ENCODE results near the gene EOLA1. TPM values are rescaled to one million over a fixed set of nuclear protein-coding genes. Genes with fewer than 3 reads are reported as not detected.
"Not testable (repeated sequence)": the region's sequence is repeated elsewhere in the genome, so short reads cannot be mapped to it uniquely, and the experiment has no call there.

The EOLA1 gene
- total RNA-seq, 4 donors from 2014 or later, result 3.9 to 13.4 (median 11.5) TPM

DNA sequence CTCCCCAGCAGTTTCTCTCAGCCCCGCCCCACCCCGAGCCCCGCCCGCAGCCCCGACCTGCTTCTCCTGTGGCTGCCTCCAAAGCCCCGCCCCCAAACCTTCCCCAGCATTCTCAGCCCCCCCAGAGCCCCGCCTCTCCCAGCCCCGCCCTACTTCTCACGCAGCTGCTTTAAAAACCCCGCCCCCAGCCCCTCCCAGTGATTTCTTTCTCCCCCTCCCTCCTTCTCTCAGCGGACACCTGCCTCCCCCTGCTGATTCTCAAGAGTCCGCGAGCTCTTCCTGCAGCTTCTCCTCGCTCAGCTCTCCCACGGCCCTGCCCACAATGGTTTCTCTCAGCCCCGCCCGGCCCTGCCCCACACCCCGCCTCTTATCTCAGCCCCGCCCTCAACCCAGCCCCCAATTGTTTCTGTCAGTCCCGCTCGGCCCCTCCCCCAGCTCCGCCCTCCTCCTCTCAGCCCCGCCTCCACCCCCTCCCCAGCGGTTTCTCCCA, 636 bp upstream of the EOLA1 start:
- no peak overlapping the region for H3K4me3 ChIP-seq (ENCODE audit: low read depth, poor library complexity, severe bottlenecking)
- peak; percentile 89 to 97 for DNase-seq (ENCODE audit: low spot score in 2 of 2)
- 0 to 39% methylated on average over 14 to 24 of the region's 24 CpGs for WGBS, 2 donors
- TF ChIP-seq, protein P1, sequence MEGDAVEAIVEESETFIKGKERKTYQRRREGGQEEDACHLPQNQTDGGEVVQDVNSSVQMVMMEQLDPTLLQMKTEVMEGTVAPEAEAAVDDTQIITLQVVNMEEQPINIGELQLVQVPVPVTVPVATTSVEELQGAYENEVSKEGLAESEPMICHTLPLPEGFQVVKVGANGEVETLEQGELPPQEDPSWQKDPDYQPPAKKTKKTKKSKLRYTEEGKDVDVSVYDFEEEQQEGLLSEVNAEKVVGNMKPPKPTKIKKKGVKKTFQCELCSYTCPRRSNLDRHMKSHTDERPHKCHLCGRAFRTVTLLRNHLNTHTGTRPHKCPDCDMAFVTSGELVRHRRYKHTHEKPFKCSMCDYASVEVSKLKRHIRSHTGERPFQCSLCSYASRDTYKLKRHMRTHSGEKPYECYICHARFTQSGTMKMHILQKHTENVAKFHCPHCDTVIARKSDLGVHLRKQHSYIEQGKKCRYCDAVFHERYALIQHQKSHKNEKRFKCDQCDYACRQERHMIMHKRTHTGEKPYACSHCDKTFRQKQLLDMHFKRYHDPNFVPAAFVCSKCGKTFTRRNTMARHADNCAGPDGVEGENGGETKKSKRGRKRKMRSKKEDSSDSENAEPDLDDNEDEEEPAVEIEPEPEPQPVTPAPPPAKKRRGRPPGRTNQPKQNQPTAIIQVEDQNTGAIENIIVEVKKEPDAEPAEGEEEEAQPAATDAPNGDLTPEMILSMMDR (IDR thresholded peaks at IDR 0.05), result no peak
- no peak for TF ChIP-seq POLR2A (IDR thresholded peaks at IDR 0.05)
- intact Hi-C loops (cut with DNase I; ENCODE audit: low total_unique reads), result no loop called here

DNA sequence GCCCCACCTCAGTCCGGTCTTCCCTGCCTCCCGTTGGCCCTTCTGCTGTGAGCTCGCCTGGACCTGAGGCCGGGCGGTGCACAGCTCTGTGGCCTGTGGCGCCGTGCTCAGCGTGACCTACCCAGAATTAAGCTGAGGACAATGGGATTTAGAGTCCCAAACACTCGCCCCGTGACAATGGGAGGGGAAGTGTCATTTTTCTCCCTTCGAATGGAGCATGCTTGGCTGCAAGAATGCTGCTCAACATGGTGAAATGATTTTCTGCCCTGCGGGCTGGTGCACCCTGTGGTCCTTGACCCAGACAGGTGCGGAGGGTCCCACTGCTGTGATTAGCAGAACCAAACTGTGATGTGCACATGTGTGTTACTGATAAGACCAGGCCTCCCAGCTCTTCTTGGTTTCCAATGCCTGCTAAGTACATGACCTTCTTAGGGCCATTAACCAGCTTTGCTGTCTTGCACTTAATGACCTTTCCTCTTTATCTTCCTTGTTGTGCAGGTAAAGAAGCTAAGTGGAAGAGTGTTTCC, 772 bp downstream of the EOLA1 start:
- WGBS, 2 donors, result 30 to 37% methylated on average over 3 to 10 of the region's 13 CpGs
- peak in 1 of 2 donors; percentile 83 for DNase-seq (ENCODE audit: low spot score in 2 of 2)
- TF ChIP-seq, protein P1 (IDR thresholded peaks at IDR 0.05), result no peak
- no peak for TF ChIP-seq POLR2A (IDR thresholded peaks at IDR 0.05)
- H3K4me3 ChIP-seq (ENCODE audit: low read depth, poor library complexity, severe bottlenecking), result peak overlapping the region; percentile 49
- intact Hi-C loops (cut with DNase I; ENCODE audit: low total_unique reads), result no loop called here

DNA sequence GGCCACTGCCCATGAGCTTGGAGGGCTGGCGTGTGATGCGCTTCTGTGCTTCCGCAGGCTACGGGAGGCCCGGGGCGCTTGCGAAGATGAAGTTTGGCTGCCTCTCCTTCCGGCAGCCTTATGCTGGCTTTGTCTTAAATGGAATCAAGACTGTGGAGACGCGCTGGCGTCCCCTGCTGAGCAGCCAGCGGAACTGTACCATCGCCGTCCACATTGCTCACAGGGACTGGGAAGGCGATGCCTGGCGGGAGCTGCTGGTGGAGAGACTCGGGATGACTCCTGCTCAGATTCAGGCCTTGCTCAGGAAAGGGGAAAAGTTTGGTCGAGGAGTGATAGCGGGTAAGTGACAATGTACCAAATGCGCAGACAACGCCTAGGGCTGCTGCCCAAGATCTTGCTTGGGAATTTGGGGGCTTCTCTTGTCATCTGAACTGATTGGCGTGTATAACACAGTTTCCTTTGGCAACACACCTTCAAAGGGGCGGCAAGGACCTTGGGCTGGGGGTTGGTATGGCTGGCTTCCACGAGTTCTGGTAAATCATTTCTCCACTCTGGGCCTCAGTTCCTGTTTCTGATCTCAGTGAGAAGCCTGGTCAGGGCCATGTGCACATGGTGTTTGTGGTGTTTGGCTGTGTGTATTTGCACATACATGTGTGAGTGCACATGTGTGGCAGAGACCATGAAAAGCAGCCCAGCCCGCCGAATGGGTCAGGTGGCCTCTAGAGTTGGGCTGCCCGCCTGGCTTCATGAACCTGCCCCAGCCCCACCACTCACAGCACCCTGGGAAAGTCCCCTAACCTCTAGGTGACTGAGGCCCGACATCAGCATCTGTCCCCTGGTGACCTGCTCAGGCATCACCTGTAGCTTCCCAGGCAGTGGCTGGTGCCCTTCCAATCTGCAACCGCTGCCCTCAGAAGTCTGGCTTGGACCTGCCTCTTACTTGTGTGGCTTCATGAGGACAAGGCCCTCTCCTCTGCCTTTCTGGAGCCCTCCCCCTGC, 5.0 kb downstream of the EOLA1 start:
- peak in 1 of 2 donors; percentile 50 for DNase-seq (ENCODE audit: low spot score in 2 of 2)
- intact Hi-C loops (cut with DNase I; ENCODE audit: low total_unique reads); H3K4me3 ChIP-seq (ENCODE audit: low read depth, poor library complexity, severe bottlenecking): not testable (repeated sequence)
- WGBS, 2 donors, result 71% methylated on average over 16 of the region's 29 CpGs; no CpG with 5 or more reads in 1 of the 2 donors

DNA sequence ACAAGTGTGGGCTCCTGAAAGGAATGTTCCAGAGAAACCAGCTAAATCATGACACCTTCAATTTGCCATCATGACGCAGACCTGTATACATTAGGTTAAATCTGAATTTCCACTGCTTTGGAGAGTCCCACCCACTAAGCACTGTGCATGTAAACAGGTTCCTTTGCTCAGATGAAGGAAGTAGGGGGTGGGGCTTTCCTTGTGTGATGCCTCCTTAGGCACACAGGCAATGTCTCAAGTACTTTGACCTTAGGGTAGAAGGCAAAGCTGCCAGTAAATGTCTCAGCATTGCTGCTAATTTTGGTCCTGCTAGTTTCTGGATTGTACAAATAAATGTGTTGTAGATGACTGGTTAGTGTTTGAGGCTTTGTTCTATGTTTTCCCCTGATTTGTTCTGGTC, 6.2 kb downstream of the EOLA1 start:
- H3K4me3 ChIP-seq (ENCODE audit: low read depth, poor library complexity, severe bottlenecking); intact Hi-C loops (cut with DNase I; ENCODE audit: low total_unique reads); DNase-seq (ENCODE audit: low spot score in 2 of 2): not testable (repeated sequence)
- WGBS, 2 donors, result 100% methylated on average over 1 of the region's 1 CpG; no CpG with 5 or more reads in 1 of the 2 donors

DNA sequence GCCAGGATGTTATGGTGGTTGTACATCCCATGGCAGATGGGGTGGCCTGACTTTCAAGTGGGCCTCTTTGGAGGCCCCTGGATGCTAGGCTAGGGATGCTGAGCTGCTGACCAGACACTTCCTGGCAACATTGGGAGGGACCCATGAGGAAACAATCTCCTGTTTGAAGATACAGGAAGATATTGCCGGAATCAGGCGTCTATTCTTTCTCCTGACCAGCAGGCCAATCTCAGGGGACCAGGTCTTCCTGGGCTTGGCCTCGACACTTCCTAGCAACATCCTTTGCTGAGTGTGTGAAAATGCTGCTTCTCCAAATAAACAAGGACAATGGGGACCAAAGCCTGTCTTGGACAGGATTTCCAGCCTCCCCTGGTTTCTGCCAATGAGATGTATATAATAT, 7.0 kb downstream of the EOLA1 start:
- DNase-seq (ENCODE audit: low spot score in 2 of 2); H3K4me3 ChIP-seq (ENCODE audit: low read depth, poor library complexity, severe bottlenecking); intact Hi-C loops (cut with DNase I; ENCODE audit: low total_unique reads): not testable (repeated sequence)
- 60% methylated on average over 1 of the region's 3 CpGs; no CpG with 5 or more reads in 1 of the 2 donors for WGBS, 2 donors

DNA sequence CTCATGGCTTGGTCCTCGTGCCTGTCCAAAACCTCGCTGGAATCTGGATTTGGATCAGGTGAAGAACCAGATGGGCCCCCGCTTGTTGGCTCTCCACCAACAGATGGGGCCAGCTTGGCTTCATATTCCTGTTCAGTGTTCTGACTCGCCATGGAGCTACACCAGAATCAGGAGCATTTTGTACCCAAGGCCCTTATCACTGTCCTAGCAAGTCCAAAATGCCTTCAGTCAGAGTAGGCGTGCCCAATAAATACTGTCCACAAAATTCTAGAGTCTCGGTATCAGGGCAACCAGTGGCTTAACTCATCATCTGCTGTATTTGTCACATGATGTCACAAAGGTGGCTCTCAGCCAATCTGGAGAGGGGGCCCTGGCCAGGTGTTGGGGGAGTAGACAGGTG, 8.9 kb downstream of the EOLA1 start, which contains the start of gene HSFX3:
Gene HSFX3 (minus strand): TSS at position 224 of the 400 bp plus-strand sequence. CDS start 72 bp downstream, at position 152.
- DNase-seq (ENCODE audit: low spot score in 2 of 2); intact Hi-C loops (cut with DNase I; ENCODE audit: low total_unique reads); H3K4me3 ChIP-seq (ENCODE audit: low read depth, poor library complexity, severe bottlenecking): not testable (repeated sequence)
- WGBS, 2 donors, result no CpG with 5 or more reads among the region's 6 CpGs

DNA sequence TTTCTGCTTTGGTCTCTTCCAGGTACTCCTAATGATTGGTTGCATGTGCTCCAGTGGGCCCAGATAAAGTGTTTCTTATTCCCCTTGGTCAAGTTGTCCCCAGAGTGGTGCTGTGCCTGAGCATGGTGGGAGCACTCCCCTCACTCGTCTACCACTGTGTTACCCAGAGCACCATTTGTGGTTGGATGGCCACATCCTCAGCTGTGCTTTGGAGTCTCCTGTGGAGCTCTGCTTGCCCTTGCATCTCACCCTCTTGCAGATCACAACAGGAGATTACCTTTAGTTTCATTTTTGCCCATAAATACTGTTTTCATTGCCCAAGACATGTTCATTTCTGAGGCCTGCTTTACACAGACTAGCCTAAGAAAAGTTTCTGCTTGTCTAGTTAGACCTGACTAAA, 9.6 kb downstream of the EOLA1 start:
- intact Hi-C loops (cut with DNase I; ENCODE audit: low total_unique reads); DNase-seq (ENCODE audit: low spot score in 2 of 2); H3K4me3 ChIP-seq (ENCODE audit: low read depth, poor library complexity, severe bottlenecking): not testable (repeated sequence)
- WGBS, 2 donors, result 60 to 67% methylated on average over 1 of the region's 1 CpG

DNA sequence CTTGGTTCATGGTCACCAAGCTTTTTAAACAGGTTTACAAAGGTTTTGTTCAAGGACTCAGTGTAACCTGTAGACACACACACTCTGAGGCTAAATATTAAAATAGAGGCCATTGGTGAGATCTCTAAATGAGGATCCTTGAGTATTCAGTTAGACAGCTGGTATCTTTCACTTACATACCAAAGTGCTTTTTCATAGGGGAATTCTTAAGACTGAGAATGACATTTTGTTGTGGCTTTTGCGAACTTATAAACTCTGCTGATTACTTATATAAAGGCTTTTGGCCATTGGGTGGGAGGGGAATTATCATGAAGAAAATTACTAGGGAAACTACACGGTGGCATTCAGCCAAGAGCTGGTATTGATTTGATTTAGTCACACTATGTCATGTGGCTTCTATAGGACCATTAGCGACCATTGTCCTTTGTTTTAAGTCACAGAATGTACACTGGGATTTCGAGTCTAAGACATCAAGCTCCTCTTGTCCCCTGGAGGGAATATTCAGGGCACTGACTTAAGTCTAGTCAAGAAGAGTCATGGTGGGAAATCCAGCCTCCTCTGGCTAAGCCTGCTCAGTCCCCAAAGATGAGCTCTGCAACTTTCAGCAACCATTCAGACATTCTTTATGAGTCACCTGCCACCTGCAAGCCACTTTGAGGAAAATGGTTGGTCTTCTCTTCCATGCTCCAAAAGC, 10.6 kb downstream of the EOLA1 start:
- intact Hi-C loops (cut with DNase I; ENCODE audit: low total_unique reads); H3K4me3 ChIP-seq (ENCODE audit: low read depth, poor library complexity, severe bottlenecking); DNase-seq (ENCODE audit: low spot score in 2 of 2): not testable (repeated sequence)
- no CpG with 5 or more reads among the region's 4 CpGs for WGBS, 2 donors

DNA sequence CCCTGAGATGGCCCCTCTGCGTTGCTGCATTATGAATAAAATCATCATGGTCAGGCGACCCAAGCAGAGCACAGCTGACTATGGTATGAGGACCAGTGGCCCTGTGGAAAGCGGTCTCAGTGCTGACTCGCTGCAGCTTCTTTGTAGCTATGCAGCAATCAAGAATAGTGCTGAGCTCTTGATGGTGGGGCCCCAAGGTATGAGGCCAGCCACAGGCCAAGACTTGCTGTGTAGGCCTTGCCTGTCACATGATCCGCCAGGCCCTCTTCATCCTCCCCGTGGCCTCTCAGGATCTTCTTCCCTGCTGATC, 11.1 kb downstream of the EOLA1 start:
- peak in 1 of 2 donors; percentile 3 for DNase-seq (ENCODE audit: low spot score in 2 of 2)
- H3K4me3 ChIP-seq (ENCODE audit: low read depth, poor library complexity, severe bottlenecking); intact Hi-C loops (cut with DNase I; ENCODE audit: low total_unique reads): not testable (repeated sequence)
- WGBS, 2 donors, result no CpG with 5 or more reads among the region's 6 CpGs

DNA sequence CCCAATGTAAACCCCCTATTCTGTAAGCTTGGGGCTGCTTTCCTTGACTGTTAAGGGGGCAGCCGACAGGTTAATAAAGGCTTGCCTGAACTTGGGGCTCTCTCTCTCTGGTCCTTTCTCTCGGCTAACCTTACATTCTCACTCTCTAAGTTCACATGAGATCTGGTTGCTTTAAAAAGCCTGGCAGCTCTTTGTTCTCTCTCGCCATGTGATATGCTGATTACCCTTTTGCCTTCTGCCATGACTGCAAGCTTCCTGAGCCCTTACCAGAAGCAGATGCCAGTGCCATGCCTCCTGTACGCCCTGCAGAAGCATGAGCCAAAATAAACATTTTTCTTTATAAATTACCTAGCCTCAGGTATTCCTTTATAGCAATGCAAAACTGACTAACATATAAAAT, 14.4 kb downstream of the EOLA1 start:
- DNase-seq (ENCODE audit: low spot score in 2 of 2); intact Hi-C loops (cut with DNase I; ENCODE audit: low total_unique reads); H3K4me3 ChIP-seq (ENCODE audit: low read depth, poor library complexity, severe bottlenecking): not testable (repeated sequence)
- WGBS, 2 donors, result no CpG with 5 or more reads among the region's 4 CpGs
